Endometrium (tissue), 2 donors: ENCODE data around the gene ETFRF1.

Experiments
- FAIRE-seq: peaks from 2 replicates; lab custom pipeline; 2012; peaks lifted over from hg19 to GRCh38; lab: Jason Lieb, UNC
- donor health status: control.
- donor health status: control.

Gene ETFRF1, protein sequence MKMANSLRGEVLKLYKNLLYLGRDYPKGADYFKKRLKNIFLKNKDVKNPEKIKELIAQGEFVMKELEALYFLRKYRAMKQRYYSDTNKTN

DNA sequence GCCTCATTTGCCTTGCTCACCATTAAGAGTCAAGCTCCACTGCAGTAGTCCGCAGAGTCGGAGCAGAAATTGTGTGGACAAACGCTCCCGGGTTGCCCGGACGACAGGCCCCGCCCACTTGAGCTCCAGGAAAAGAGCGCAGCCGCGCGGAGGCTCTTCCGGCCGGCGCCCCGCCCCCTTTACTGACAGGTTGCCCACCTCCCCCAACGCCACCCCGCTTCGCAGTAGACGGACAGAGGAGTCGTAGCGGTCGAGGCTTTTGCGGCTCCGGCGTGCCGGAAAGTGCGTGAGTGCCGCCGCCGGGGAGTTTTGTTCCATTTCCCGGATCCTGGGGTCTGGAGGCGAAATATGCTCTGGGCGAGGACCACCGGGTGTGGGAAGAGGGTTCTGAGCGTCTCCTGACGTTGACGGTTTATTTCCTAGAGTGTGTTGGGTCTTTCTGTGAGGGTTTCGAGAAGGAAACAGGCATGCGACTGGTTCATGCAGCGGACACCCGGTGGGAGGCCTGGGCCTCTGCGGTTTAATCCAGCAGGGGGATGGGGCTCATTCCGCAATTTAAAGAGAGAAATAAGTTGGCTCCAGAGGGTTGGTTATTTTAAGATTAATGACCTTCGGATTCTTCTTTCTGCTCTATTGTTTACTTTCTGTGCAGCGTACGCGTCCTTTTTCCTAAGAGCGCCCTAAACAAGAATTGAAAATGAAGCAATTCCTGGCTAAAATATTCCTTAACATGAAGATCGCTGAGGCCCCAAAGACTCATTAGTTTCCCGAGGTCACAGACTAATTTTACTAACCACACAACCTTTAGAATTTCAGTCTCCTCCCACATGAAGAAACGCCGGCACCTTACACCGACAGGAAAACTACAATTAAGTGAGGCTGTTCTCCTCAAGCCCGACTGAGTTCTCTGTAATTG lies at the start of gene ETFRF1, which contains the start of gene DNAI7:
TSS of gene ETFRF1 (plus strand) at position 182 of the 916 bp plus-strand sequence. CDS start 8,720 bp downstream, outside the sequence.
TSS of gene DNAI7 (minus strand) at position 105 of the 916 bp plus-strand sequence. CDS start at position 23, 82 bp downstream.
- FAIRE-seq, result peak; percentile 67

DNA sequence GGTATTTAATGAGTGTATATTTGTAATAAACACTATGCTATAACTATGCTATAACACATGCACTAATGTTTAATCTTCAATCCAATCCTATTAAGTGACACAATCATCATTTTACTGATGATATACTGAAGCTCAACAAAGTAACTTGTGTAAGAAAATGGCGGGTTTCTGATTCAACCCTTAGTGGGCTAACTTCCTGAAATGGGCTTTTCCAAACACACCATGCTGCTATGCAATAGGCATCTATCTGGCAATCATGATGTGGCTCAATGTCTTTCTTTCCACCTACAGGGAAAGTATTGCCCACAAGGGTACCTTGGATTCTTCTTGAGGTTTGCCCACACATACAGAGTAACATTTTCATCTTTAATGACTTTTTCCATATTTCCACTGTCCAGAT lies 48.4 kb upstream of the ETFRF1 start:
- no peak for FAIRE-seq

DNA sequence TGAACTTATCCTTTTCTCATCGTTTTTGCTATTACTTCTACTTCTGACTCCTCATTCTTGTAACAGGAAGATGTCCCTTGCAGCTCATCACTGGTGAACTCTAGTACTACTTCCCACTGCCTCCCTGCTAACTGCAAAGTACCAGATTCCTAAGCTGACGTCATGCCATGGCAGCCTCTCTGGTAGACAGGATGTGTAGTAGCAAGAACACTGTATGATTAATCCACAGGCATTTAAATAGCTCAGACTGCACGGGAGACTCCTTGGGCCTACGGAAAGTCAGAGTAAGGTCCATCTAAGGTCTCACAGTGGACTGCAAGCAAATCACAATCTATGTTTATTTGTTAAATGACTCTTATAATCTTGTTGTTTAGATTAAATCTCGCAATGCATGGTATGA lies 43.6 kb upstream of the ETFRF1 start:
- FAIRE-seq, result no peak

DNA sequence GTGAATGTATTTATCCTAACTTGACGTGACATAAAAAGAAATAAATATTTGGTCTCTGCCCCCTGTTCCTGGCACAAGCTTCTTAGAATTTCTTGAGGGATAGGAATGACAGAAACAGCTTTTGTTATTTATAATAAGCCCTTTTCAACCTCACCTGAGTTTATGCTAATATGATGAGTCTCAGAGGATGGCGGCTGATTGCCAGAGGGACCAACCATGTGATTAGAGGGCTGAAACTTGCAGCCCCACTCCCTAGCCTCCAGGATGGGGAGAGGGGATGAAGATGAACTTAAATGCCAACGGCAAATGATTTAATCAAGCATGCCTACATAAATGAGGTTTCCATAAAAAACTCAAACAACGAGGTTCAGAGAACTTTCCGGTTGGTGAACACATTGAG lies 43.0 kb upstream of the ETFRF1 start:
- no peak for FAIRE-seq

DNA sequence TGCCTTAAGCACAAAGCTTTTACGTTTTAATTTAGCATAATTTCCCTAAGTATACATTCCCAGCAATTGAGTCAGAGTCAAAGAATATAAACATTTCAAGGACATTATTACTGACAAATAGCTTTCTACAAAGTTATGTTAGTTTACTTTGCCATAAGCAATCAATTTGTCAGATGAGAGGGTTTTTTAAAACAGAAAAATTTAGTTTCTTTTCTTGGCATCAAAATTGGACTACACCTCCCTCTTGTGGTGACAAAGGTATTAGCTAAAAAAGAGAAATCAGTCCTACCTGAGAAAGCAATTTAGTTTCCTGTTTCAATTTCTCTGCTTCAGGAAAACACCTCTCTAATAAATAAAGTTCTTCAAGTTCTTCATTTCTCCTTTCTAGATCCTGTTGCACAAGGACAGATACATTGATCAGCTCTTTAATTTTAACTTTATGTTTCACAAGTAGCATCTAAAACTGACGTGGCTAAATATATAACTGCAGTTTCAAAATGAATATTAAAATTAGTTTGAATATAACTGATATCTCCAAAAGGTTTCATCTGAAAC lies 39.9 kb upstream of the ETFRF1 start:
- FAIRE-seq, result peak; percentile 89

DNA sequence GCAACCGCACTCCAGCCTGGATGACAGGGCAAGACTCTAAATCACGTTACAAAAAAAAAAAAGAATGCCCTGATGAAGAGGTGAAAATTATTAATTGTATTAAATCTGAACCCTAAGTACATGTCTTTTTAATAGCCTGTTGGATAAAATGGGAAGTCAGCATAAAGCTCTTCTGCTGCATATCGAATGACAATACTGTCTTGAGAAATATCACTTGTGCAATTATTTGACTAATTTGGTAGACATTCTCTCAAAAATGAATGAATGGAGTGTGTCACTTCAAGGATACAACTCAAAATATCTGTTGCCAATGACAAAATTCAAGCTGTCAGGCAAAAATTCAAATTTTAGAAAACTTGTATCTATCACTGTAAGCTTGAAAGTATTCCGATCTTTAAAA lies 39.0 kb upstream of the ETFRF1 start:
- no peak for FAIRE-seq

DNA sequence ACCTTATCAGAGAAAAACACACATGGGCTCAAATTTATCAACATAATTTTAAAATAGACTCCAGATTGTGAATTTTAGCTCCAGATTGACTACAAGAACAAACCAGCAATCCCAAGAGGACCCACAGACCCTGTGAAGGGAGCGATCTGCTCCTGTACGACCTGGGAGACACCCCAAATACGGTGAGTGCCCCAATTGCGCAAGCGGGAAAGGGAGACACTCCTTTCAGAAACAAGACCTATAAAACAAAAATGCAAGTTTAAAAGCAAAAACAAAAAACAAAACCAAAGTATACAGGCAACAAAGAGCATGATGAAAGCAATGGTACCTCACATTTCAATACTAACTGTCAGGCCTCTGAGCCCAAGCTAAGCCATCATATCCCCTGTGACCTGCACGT lies 32.2 kb upstream of the ETFRF1 start:
- FAIRE-seq, result no peak

DNA sequence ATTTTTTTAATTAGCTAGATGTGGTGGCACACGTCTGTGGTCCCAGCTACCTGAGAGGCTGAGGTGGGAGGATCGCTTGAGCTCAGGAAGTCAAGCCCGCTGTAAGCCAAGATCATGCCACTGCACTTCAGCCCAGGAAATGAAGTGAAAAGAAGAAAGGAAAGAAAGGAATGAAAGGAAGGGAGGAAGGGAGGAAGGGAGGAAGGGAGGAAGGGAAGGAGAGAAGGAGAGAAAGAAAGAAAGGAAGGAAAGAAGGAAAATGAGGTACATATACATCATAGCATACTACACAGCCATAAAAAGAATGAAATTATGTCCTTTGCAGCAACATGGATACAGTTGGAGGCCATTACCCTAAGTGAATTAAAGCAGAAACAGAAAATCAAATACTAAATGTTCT lies 12.3 kb upstream of the ETFRF1 start:
- FAIRE-seq, result no peak

DNA sequence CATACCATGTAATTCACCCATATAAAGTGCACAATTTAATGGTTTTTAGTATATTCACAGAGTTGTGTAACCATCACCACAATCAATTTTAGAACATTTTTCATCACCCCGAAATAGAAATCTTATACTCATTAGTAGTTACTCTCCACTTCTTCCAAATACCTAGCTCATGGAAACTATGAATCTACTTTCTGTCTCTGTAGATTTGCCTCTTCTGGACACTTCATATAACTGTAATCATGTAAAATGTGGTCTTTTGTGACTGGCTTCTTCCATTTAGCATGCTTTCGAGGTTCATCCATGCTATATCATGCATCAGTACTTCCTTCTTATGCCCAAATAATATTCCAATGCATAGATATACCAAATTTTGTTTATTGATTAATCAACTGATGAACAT lies 10.9 kb upstream of the ETFRF1 start:
- no peak for FAIRE-seq

DNA sequence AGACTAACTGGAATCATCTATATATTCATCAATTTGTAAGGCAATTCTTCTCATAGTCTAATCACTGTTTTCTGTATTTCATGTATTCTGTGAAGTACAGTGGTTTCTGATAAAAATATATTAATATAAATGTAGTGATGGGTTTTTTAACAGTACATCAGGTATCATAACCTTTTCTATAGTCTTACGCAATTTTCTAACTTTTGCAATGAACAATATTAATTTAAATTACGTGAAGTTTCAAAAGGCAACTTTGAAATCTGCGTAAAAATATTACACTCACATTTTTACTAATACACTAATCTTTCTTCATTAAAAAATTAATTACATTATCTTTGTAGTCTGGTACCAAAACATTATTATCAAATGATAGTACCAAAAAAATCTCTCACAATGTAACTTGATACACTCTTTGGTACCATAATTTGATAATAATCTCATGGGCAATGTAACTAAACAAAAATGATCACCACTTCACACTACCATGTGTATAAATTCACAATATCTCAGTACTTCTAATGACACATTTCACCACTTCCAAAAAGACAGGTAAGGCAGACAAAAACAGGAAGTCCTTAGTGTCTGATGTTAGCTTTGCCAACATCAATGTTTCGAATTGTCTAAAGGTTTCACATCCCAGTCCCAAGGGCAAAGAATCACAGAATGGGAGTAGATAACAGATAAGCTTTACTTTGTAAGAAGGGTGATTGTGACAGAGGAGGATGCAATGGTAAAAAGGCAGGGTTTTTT lies 8.8 kb upstream of the ETFRF1 start:
- no peak for FAIRE-seq

DNA sequence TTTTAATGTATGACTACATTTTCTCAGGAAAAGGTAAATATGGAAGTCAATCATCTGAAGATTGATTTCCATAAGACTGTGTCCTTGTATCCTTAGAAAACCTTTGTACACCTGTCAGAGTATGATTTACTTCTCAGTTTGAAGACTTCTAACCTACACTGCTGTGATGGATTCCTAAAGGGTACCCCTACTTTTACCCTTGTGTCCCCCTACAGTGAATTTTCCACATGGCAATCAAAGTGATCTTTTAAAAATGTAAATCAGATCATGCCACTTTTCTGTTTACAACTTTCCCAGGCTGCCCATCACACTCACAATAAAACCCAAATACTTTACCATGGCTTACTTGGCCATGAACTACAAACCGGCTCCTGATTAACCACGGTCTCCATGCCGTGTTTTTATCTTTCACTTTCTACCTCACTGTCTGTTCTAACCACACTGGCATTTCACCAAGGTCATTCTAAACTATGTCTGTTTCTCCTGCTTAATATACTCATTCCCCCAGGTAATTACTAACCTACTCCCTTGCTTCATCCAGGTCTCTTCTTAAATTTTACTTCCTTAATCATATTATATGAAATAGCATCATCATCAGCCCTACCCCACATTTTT lies 8.1 kb upstream of the ETFRF1 start:
- no peak for FAIRE-seq

DNA sequence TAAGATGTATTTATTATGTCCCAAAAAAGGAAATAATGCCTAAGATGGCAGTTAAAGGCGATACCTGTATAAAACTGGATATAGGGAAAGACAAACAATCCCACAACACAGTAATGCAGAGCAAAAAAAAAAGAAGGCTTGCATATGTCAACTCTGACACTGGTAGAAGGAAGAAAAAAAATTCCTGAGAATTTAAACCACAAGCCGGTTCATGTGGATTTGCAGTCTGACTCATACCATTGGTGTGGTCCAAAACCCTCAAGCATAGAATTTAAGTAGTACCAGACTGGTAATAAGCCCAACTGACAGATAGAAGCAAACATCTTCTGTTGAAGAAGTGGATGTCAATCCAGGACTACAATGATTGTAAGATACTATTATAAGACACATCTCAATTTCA lies 7.3 kb upstream of the ETFRF1 start:
- FAIRE-seq, result no peak

DNA sequence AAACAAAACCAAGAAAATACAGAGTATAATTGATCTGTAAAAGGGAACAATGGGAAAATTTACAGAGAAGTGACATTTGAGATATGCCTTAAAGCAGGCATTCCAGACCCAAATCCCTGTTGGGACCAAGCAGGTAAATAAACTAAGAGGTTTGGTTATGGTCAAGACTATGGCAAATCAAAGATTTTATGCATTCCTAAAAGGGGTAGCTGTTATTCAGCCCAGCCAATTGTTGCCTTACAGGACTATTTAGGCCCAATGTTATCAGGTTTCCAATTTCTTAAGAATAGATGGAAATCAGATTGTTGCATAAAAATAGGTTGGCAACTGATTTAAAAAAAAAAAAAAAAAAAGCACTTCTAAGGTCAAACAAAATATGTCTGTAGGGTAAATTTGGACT lies 5.4 kb upstream of the ETFRF1 start:
- no peak for FAIRE-seq

DNA sequence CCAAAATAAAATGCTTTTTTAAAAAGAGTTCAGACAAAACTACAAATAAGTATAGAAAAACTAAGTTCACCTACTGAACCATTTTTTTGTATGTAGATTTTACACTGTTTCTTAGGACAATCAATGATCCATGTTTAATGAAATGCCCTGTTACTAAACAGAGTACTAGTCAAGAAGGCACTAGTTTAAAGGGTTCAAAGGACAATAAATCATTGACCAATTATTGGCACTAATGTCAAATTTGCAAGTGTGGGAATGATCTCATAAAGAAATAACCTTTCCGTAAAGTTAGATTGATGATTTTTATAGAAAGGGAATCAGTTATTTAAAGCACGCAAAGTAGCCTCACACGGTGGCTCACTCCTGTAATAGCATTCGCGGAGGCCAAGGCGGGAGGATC lies 4.2 kb upstream of the ETFRF1 start:
- no peak for FAIRE-seq

DNA sequence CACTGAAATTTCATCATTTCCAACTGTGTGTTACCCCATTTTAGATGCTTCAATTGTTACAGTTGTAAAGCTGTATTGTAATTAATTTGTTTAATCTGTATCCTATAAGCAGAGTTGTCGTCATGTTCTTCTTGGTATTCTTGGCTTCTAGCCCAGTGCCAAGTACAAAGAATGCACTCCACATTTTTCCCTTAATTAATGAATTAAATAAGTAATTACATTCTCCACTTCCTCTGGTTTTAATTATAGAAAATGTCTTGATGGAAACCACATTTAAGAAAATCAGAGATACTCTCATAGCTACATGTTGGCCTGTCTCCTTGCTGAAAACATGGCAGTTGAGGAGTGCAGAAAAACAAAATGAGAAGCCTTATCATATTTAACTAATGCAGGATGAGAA lies 823 bp upstream of the ETFRF1 start:
- no peak for FAIRE-seq

DNA sequence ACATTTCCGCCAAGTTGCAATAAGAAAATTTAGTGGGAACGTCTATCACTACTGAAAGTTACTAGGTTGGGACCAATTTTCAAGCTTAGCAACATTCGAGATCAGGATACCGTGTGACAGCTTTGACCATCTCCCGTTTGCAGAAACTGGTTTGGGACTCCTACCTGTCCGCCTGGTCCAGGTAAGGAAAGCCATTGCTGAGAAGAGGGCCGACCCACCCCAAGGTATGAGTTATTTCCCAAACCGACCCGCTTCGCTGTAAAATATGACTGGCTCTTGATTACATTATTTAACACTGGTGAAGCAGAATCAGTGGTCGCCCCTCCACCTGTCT lies 348 bp upstream of the ETFRF1 start:
- no peak for FAIRE-seq

DNA sequence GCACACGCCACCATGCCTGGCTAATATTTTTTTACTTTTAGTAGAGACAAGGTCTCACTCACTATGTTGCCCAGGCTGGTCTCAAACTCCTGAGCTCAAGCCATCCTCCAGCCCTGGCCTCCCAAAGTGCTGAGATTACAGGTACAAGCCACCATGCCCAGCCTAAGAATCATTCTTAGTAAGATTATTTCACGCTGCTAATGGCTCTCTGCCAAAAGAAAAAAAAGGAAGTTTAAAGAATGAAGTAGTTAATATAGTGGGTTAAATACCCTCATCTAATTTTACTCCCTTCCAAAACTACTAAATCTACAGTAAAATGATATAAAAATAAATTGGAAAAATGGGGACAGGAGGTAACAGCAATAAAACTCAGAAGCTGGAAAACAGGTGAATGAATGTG lies 2.6 kb downstream of the ETFRF1 start:
- FAIRE-seq, result no peak

DNA sequence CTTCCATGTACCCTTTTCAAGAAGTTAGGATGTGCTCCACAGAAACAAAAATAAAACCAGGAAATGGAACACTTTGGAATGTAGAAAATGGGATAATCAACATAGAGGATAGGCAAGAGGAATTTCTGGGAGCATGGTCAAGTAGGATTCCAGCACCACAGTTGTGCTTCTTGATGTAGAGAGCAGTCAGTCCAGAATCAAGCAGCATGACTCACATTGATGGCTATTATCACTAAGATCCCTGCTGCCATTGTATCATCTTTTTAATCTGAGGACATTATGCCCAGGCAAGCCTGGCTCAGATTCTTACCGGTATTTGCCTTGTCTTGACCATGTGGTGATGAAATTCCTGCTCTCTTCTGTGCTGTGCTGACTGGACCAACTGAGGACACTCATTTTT lies 5.7 kb downstream of the ETFRF1 start:
- FAIRE-seq, result no peak

DNA sequence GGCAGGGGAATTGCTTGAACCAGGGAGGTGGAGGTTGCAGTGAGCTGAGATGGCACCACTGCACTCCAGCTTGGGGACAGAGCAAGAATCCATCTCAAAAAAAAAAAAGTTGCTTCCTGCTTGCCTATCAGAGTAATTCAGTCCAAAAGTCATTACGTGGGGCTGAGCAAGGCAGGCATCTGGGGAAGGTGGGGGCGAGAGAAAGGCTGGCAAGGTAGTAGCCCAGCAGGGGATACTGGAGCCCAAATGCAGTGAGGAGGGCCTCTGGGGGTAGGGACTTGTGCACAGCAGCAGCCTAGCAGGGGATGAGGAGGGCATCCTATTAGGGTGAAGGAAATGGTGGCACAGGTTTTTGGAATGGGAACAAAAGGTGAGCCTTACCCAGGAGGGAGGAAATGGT lies 7.1 kb downstream of the ETFRF1 start:
- FAIRE-seq, result no peak

DNA sequence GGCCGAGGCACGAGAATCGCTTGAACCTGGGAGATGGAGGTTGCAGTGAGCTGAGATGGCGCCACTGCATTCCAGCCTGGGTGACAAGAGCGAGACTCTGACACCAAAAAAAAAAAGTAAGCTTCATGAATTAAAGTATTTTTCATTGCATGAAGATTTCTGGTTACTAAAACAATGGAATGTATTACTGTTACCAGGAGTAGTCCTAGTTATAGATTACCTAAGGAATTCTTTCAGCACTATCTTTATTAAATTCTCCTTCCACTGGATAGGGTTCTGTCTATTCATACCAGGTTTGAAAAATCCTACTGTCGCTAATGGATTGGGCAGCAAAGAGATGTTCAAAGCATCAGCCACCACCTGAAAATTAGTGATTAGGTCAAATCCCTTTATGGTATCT lies 12.4 kb downstream of the ETFRF1 start:
- no peak for FAIRE-seq

DNA sequence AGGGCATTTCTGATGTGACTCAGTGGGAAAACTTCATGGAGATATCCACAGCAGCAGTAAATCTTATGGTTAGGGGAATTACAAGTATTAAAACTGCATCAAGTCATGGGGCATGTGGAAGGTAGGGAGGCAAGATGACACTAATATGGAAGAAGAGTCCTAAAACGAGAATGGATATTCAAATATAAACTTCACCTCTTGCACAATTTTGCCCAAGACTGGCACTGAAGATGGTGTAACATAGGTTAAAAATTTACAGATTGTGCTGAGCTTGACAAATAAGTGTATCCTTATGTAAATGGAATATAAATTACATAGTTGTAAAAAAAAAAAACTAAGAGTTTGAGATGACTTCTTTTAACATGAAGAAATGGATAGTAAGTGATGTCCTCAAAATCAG lies 12.8 kb downstream of the ETFRF1 start:
- FAIRE-seq, result no peak

DNA sequence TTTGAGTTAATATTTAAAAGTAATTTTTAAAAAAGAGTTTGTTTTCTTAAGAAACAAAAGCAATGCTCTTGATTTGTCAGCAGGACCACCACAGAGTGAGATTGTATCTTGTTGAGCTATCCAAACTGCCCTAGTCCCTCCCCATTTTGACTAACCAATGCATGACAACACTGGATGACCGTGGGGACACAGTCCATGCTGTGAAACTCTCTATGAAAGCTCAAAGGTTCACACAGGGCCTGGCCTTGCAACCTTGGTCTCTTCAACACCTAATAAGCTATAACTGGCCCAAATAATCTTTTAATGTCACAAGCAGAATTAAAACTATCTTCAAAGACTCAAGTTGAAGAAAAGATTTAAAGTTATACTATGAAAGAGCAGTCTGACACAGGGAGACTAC lies 13.5 kb downstream of the ETFRF1 start:
- FAIRE-seq, result no peak

DNA sequence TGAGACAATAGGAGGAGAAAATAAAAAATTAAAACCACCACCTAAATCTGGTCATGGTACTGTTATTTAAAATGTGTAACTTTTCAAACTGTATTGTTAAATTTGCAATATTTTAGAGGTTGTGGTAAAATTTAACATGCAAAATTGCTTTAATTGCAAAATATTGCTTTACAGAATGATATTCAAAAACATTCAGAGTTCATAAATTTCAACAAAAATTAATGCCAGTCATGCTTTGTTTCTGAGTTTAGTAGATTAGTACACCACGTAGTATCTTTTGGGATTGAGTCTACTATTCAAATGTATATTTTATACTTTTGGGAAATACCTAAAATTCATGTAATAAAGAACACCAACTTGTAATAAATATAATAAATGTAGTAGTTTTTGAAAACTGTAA lies 18.3 kb downstream of the ETFRF1 start:
- peak; percentile 8 for FAIRE-seq
